HepG2 (cell line): ENCODE data around the gene TRABD. TPM values are rescaled to one million over a fixed set of nuclear protein-coding genes. Genes with fewer than 3 reads are reported as not detected.
A peak's percentile ranks its signal among the peaks of the same experiment; 100 is the strongest.

Source experiments
- ATAC-seq: fragments of 200-7000 bp; cut with Tn5 transposase; 3 replicates; pipeline ENCODE4 v1.9.1; 2020; ENCODE audit warnings: mild to moderate bottlenecking, moderate library complexity
- BruUV-seq: library from RNA; stranded (reverse); fragments of 400-500 nt; replicated peaks from 2 replicates; lab custom pipeline; 2021; lab: Mats Ljungman, UMichigan
- CTCF ChIA-PET: fragments of 300-600 bp; formaldehyde crosslinking; extraction: SDS; loops from one replicate; lab custom pipeline; 2021; ENCODE audit warnings: low total read pairs, inconsistent platforms, low intra/inter-chr PET ratio; lab: Yijun Ruan, JAX
- POLR2A ChIA-PET: fragments of 350-600 bp; sonication (Branson Sonifier 250); formaldehyde crosslinking; loops from one replicate; lab custom pipeline; 2020; ENCODE audit warnings: antibody characterized with exemption, inconsistent platforms; lab: Yijun Ruan, JAX
- DNase-seq: peaks from one replicate; pipeline ENCODE4 v3.0.0-alpha.2; 2015; ENCODE audit warnings: low spot score
- FAIRE-seq: peaks from 3 replicates; lab custom pipeline; 2011; peaks lifted over from hg19 to GRCh38; lab: Jason Lieb, UNC
- H2AFZ ChIP-seq: one replicate; pipeline ENCODE4 v1.6.1; 2011; ENCODE audit warnings: low read length, inconsistent platforms
- H3K27ac ChIP-seq: fragments of 300-600 bp; 3 replicates; pipeline ENCODE4 v1.8.0; 2011; ENCODE audit warnings: mixed run types, mild to moderate bottlenecking, mixed read lengths, low read length, inconsistent platforms; ENCODE audit not compliant: insufficient read depth; ENCODE audit errors: extremely low read length
- H3K27me3 ChIP-seq, 2 experiments: fragments of 200-600 bp in 1 of 2; 2 replicates in 1 of 2; 3 replicates in 1 of 2; pipeline versions ENCODE4 v1.6.0 to v1.8.0; 2011; ENCODE audit warnings: low read length in 2 of 2, mild to moderate bottlenecking in 2 of 2, moderate library complexity in 2 of 2, inconsistent platforms in 1 of 2; ENCODE audit not compliant: insufficient read depth in 2 of 2, control insufficient read depth in 1 of 2
- H3K36me3 ChIP-seq, 2 experiments: fragments of 200-600 bp in 1 of 2; replicated peaks in 1 of 2; 2 replicates in 1 of 2; 3 replicates in 1 of 2; pipeline versions ENCODE4 v1.5.1 to v1.8.0; 2011; ENCODE audit warnings: low read length in 2 of 2, inconsistent platforms in 1 of 2; ENCODE audit not compliant: insufficient read depth in 2 of 2, control insufficient read depth in 1 of 2
- H3K4me1 ChIP-seq: 2 replicates; pipeline ENCODE4 v1.5.1; 2012; ENCODE audit warnings: low read length, inconsistent platforms; ENCODE audit not compliant: insufficient read depth
- H3K4me2 ChIP-seq: 2 replicates; pipeline ENCODE4 v1.6.0; 2011; ENCODE audit warnings: low read depth, low read length, inconsistent platforms
- H3K4me3 ChIP-seq, 3 experiments: fragments of 200-600 bp in 1 of 3; sonication (generic), shearing (Covaris generic) in 1 of 3; replicated peaks in 1 of 3; 2 replicates each; pipeline ENCODE4 v1.5.1; 2011 to 2016; ENCODE audit warnings: low read length in 3 of 3, inconsistent platforms in 2 of 3, low read depth in 2 of 3, mild to moderate bottlenecking in 2 of 3, control low read depth in 1 of 3, mixed read lengths in 1 of 3; ENCODE audit not compliant: insufficient read depth in 1 of 3
- H3K79me2 ChIP-seq: one replicate; pipeline ENCODE4 v1.6.1; 2011; ENCODE audit warnings: low read length, inconsistent platforms; ENCODE audit not compliant: insufficient read depth
- H3K9ac ChIP-seq: 2 replicates; pipeline ENCODE4 v1.6.0; 2011; ENCODE audit warnings: mild to moderate bottlenecking, low read depth, low read length, inconsistent platforms; ENCODE audit not compliant: insufficient read depth
- H3K9me3 ChIP-seq: 2 replicates; pipeline ENCODE4 v1.5.1; 2012; ENCODE audit warnings: mild to moderate bottlenecking, low read length
- H4K20me1 ChIP-seq: 2 replicates; pipeline ENCODE4 v1.6.0; 2011; ENCODE audit warnings: inconsistent platforms, mild to moderate bottlenecking, low read length, moderate library complexity; ENCODE audit not compliant: insufficient read depth
- CBX1 ChIP-seq: IDR thresholded peaks from one replicate; pipeline ENCODE4 v1.6.1; 2016; ENCODE audit warnings: antibody characterized with exemption, low read depth
- GPBP1L1 ChIP-seq: sonication (generic); formaldehyde crosslinking; IDR thresholded peaks from 2 replicates; pipeline ENCODE4 v1.5.0; 2020; ENCODE audit warnings: mild to moderate bottlenecking, missing genetic modification reagents
- IRX3 ChIP-seq: sonication (generic); formaldehyde crosslinking; IDR thresholded peaks from 2 replicates; pipeline ENCODE4 v1.8.1; 2023; ENCODE audit warnings: mild to moderate bottlenecking, low read depth, missing genetic modification reagents, borderline replicate concordance
- KAT2B ChIP-seq: fragments of 150-350 bp; IDR thresholded peaks from 2 replicates; pipeline ENCODE4 v1.6.1; 2014; ENCODE audit warnings: low read depth, low read length, borderline replicate concordance
- KAT8 ChIP-seq: IDR thresholded peaks from 2 replicates; pipeline ENCODE4 v1.6.1; 2016; ENCODE audit warnings: missing genetic modification reagents, missing compliant biosample characterization
- KDM2A ChIP-seq: sonication (generic); formaldehyde crosslinking; IDR thresholded peaks from 2 replicates; pipeline ENCODE4 v1.4.0; 2020; ENCODE audit warnings: low read depth, missing genetic modification reagents, borderline replicate concordance
- REPIN1 ChIP-seq: sonication (generic); formaldehyde crosslinking; IDR thresholded peaks from 2 replicates; pipeline ENCODE4 v1.8.0; 2022; ENCODE audit warnings: missing genetic modification reagents, low read depth, mild to moderate bottlenecking, borderline replicate concordance
- STAG1 ChIP-seq: sonication (generic); formaldehyde crosslinking; IDR thresholded peaks from 2 replicates; pipeline ENCODE4 v1.4.0; 2020; ENCODE audit warnings: missing genetic modification reagents
- ZBTB21 ChIP-seq: sonication (generic); formaldehyde crosslinking; IDR thresholded peaks from 2 replicates; pipeline ENCODE4 v1.4.0; 2020; ENCODE audit warnings: missing genetic modification reagents
- ZNF496 ChIP-seq: sonication (generic); formaldehyde crosslinking; IDR thresholded peaks from 2 replicates; pipeline ENCODE4 v1.8.1; 2023; ENCODE audit warnings: mild to moderate bottlenecking, moderate library complexity, missing genetic modification reagents; ENCODE audit not compliant: insufficient replicate concordance
- ZNF589 ChIP-seq: sonication (generic); formaldehyde crosslinking; conservative IDR thresholded peaks from 2 replicates; pipeline ENCODE4 v1.8.0; 2022; ENCODE audit warnings: mild to moderate bottlenecking, moderate library complexity, missing genetic modification reagents
- ZNF704 ChIP-seq: sonication (generic); formaldehyde crosslinking; IDR thresholded peaks from 2 replicates; pipeline ENCODE4 v1.8.1; 2023; ENCODE audit warnings: mild to moderate bottlenecking, inconsistent platforms, moderate library complexity, missing genetic modification reagents, borderline replicate concordance
- ZNF761 ChIP-seq: sonication (generic); formaldehyde crosslinking; conservative IDR thresholded peaks from 2 replicates; pipeline ENCODE4 v1.4.0; 2020; ENCODE audit warnings: mild to moderate bottlenecking, missing genetic modification reagents
- ZNF781 ChIP-seq: sonication (generic); formaldehyde crosslinking; IDR thresholded peaks from 2 replicates; pipeline ENCODE4 v1.5.1; 2020; ENCODE audit warnings: borderline replicate concordance, mild to moderate bottlenecking, missing genetic modification reagents; ENCODE audit errors: not compliant biosample characterization
- ZNF891 ChIP-seq: sonication (generic); formaldehyde crosslinking; IDR thresholded peaks from 2 replicates; pipeline ENCODE4 v1.5.0; 2020; ENCODE audit warnings: mild to moderate bottlenecking, missing genetic modification reagents
- ZSCAN21 ChIP-seq: sonication (generic); formaldehyde crosslinking; IDR thresholded peaks from 2 replicates; pipeline ENCODE4 v1.8.0; 2022; ENCODE audit warnings: mild to moderate bottlenecking, missing genetic modification reagents, moderate library complexity, borderline replicate concordance
- ZZZ3 ChIP-seq: sonication (generic); formaldehyde crosslinking; IDR thresholded peaks from 2 replicates; pipeline ENCODE4 v1.4.0; 2020; ENCODE audit warnings: missing genetic modification reagents, mild to moderate bottlenecking, borderline replicate concordance
- WGBS: methylation state at CpG from one replicate; pipeline ENCODE4 v1.1.6; 2017; ENCODE audit warnings: low lambda C conversion rate; 5-methylcytosine and 5-hydroxymethylcytosine counted together
- in situ Hi-C: cut with HindIII; loops from 2 replicates; pipeline ENCODE4 v1.10.0; 2017; ENCODE audit warnings: low pct_unique_long_range_greater_than_20kb; ENCODE audit not compliant: extremely low pct_ligation_motif_present
- intact Hi-C: fragments of 100-400 bp; cut with micrococcal nuclease; formaldehyde crosslinking; loops from one replicate; pipeline ENCODE4 v1.10.0; 2022; ENCODE audit not compliant: unreplicated experiment
- polyA plus RNA-seq, 8 experiments: library from polyadenylated mRNA; depleted of rRNA in 3 of 8; stranded (reverse) in 7 of 8; unstranded in 1 of 8; fragments of >200 nt; fragmentation: Illumina TruSeq in 4 of 8; extraction: Trizol in 4 of 8; gene quantifications; 2 replicates each; pipeline versions ENCODE4 v1.2.1 to v1.2.3, GENCODE V29; 2011 to 2016; ENCODE audit warnings: low read depth in 4 of 8, missing spikeins in 1 of 8, mixed read lengths in 1 of 8; ENCODE audit not compliant: insufficient read depth in 1 of 8
- total RNA-seq, 5 experiments: library from RNA; depleted of rRNA; stranded (reverse); fragments of >200 nt; fragmentation: Illumina TruSeq; extraction: Trizol; gene quantifications; 2 replicates each; pipeline ENCODE4 v1.2.3, GENCODE V29; 2016; ENCODE audit warnings: low read depth in 1 of 5

TRABD gene
- total and polyA plus RNA-seq, 2 of the 13 experiments (the other 11 are each of a cell fraction or from before 2014, with no cell fraction given): 21.5 to 28.9 TPM

DNA sequence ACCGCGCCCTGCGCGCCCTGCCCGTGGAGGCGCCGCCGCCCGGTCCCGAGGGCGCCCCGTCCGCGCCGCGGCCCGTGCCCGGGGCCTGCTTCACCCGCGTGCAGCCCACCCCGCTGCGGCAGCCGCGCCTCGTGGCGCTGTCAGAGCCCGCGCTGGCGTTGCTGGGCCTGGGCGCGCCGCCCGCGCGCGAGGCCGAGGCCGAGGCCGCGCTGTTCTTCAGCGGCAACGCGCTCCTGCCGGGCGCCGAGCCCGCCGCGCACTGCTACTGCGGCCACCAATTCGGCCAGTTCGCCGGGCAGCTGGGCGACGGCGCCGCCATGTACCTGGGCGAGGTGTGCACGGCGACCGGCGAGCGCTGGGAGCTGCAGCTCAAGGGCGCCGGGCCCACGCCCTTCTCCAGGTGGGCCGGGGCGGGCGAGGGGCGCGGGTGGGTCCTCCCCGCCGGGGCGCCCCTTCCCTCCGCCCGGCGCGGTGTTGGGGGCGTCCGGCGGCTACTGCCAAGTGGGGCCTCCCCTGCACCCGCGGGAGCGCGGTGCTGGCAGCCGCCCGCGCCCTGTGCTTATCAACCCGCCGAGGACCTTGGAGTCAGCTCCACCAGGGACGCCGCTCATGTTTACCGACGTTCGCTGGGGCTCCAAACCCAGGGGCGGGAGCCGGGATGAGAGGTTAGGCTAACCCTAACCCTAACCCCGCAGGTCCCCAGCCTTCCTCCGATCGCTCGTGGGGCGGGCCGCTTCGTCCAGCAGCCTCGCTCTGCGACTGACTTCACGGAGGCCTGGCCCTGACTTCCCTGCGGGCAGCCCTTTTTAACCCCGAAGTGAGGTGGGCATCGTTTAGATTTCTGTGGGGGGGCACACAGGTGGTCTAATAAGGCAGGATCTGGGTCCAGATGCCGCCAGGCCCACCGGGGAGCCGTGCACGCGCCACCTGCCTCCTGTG lies 15.7 kb downstream of the TRABD start (continued):
- no peak for TF ChIP-seq ZNF781
- no peak for TF ChIP-seq ZZZ3 (CRISPR knock-in tag)
- no peak for TF ChIP-seq CBX1
- TF ChIP-seq ZBTB21 (CRISPR knock-in tag): no peak

GRCh38 chr22:50202130-50202666 lies 16.5 kb downstream of the TRABD start:
- Histone ChIP-seq H3K9me3 (no peaks in the 10 kb centered on the region), H3K27ac (peak overlapping the region; percentile 73), H2AFZ (no peak overlapping the region), H3K4me2 (peak overlapping the region; percentile 99), H4K20me1 (peaks cover 11% of the 10 kb centered on the region), H3K4me3 (peak overlapping the region; percentile 70 to 91 (median 88)), H3K4me1 (peaks cover 45% of the 10 kb centered on the region), H3K79me2 (peaks cover 14% of the 10 kb centered on the region), H3K36me3 (peaks cover 4 to 10% of the 10 kb centered on the region in 2 experiments; a peak in 4 of 5 replicates), H3K9ac (peak overlapping the region; percentile 74), H3K27me3 (no peaks in the 10 kb centered on the region)
- no TSS peak for BruUV-seq
- ChIA-PET POLR2A (no interaction called here), CTCF (no interaction called here)
- peak; percentile 47 for ATAC-seq
- no peak for DNase-seq
- intact Hi-C loops: no loop called here
- WGBS: 6% methylated on average over 13 of the region's 13 CpGs
- in situ Hi-C loops: no loop called here
- FAIRE-seq: no peak
- no peak for TF ChIP-seq ZNF761 (CRISPR knock-in tag)
- TF ChIP-seq ZSCAN21 (CRISPR knock-in tag): no peak
- TF ChIP-seq STAG1 (CRISPR knock-in tag): no peak
- TF ChIP-seq IRX3: no peak
- no peak for TF ChIP-seq KDM2A
- TF ChIP-seq ZNF704: 0 out of 2 replicates have a peak, but pooled peaks have one; percentile 17
- no peak for TF ChIP-seq KAT2B
- no peak for TF ChIP-seq ZNF589
- no peak for TF ChIP-seq GPBP1L1 (CRISPR knock-in tag)
- TF ChIP-seq REPIN1 (CRISPR knock-in tag): no peak
- TF ChIP-seq KAT8 (CRISPR knock-in tag): no peak
- peak; percentile 7; the same call in 1 of the 2 replicates for TF ChIP-seq ZNF891 (CRISPR knock-in tag)
- no peak for TF ChIP-seq ZNF496 (CRISPR knock-in tag)
